Neuron (in vitro differentiated cells): ENCODE results near the gene PFKFB4.
A peak's percentile ranks its signal among the peaks of the same experiment; 100 is the strongest.
"Not testable (repeated sequence)": the region's sequence is repeated elsewhere in the genome, so short reads cannot be mapped to it uniquely, and the experiment has no call there.

Source experiments
- H2AFZ ChIP-seq: one replicate; pipeline ENCODE4 v1.6.1; 2013; ENCODE audit warnings: low read depth, mild to moderate bottlenecking, inconsistent platforms, low read length, moderate library complexity
- H3K27me3 ChIP-seq: one replicate; pipeline ENCODE4 v1.6.1; 2013; ENCODE audit warnings: low read length; ENCODE audit not compliant: insufficient read depth
- H3K36me3 ChIP-seq: one replicate; pipeline ENCODE4 v1.6.1; 2013; ENCODE audit warnings: low read length; ENCODE audit not compliant: insufficient read depth
- H3K4me1 ChIP-seq: one replicate; pipeline ENCODE4 v1.6.1; 2013; ENCODE audit warnings: low read length; ENCODE audit not compliant: insufficient read depth
- H3K4me3 ChIP-seq: 2 replicates; pipeline ENCODE4 v1.5.1; 2013; ENCODE audit warnings: mild to moderate bottlenecking, low read length, moderate library complexity
- H3K9me3 ChIP-seq: one replicate; pipeline ENCODE4 v1.6.1; 2013; ENCODE audit warnings: low read length

PFKFB4 gene

GRCh38 chr3:48477959-48478520 is 78.6 kb downstream of the PFKFB4 start:
- H2AFZ ChIP-seq: no peak overlapping the region

GRCh38 chr3:48476426-48477053 is 80.1 kb downstream of the PFKFB4 start:
- H3K27me3 ChIP-seq: no peaks in the 10 kb centered on the region
- H3K9me3 ChIP-seq: no peaks in the 10 kb centered on the region
- H3K4me1 ChIP-seq: peaks cover 16% of the 10 kb centered on the region
- no peak overlapping the region for H3K4me3 ChIP-seq
- no peaks in the 10 kb centered on the region for H3K36me3 ChIP-seq
- no peak overlapping the region for H2AFZ ChIP-seq

More at GRCh38 chr3:48477959-48478520, 78.6 kb downstream of the PFKFB4 start:
- no peak overlapping the region for H3K4me3 ChIP-seq
- no peaks in the 10 kb centered on the region for H3K36me3 ChIP-seq
- peaks cover 16% of the 10 kb centered on the region for H3K4me1 ChIP-seq
- no peaks in the 10 kb centered on the region for H3K9me3 ChIP-seq
- H3K27me3 ChIP-seq: no peaks in the 10 kb centered on the region

GRCh38 chr3:48475188-48475587 is 81.4 kb downstream of the PFKFB4 start:
- H3K4me3 ChIP-seq: no peak overlapping the region
- H3K36me3 ChIP-seq: no peaks in the 10 kb centered on the region
- no peaks in the 10 kb centered on the region for H3K9me3 ChIP-seq
- no peak overlapping the region for H2AFZ ChIP-seq
- no peaks in the 10 kb centered on the region for H3K27me3 ChIP-seq
- H3K4me1 ChIP-seq: peaks cover 16% of the 10 kb centered on the region

GRCh38 chr3:48474619-48475018 is 82.0 kb downstream of the PFKFB4 start:
- Histone ChIP-seq H3K36me3 (peaks cover 5% of the 10 kb centered on the region), H2AFZ (no peak overlapping the region), H3K4me3 (no peak overlapping the region), H3K9me3 (no peaks in the 10 kb centered on the region), H3K27me3 (no peaks in the 10 kb centered on the region), H3K4me1 (peaks cover 19% of the 10 kb centered on the region)

DNA sequence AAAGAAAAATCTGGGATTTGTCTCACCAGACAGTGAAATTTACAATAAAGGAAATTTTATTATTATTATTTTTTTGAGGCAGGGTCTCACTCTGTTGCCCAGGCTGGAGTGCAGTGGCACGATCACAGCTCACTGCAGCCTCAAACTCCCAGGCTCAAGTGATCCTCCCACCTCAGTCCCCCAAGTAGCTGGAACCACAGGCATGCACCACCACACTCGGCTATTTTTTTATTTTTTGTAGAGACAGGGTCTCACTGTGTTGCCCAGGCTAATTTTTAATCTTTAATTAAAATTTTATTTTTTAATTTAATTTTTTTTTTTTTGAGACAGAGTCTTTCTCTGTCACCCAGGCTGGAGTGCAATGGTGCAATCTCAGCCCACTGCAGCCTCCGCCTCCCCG is 82.6 kb downstream of the PFKFB4 start:
- H3K4me1 ChIP-seq: peaks cover 19% of the 10 kb centered on the region
- H3K36me3 ChIP-seq: peaks cover 10% of the 10 kb centered on the region
- not testable (repeated sequence) for H3K4me3 ChIP-seq, H3K9me3 ChIP-seq, H3K27me3 ChIP-seq, H2AFZ ChIP-seq

- H2AFZ ChIP-seq: no peak overlapping the region
Measured at GRCh38 chr3:48473617-48473952, 83.0 kb downstream of the PFKFB4 start.

GRCh38 chr3:48472923-48473616 is 83.5 kb downstream of the PFKFB4 start:
- Histone ChIP-seq H3K27me3 (no peaks in the 10 kb centered on the region), H3K4me1 (peaks cover 19% of the 10 kb centered on the region), H3K9me3 (no peaks in the 10 kb centered on the region), H2AFZ (no peak overlapping the region), H3K4me3 (peak overlapping the region; percentile 53), H3K36me3 (peaks cover 18% of the 10 kb centered on the region)

More at GRCh38 chr3:48473617-48473952, 83.0 kb downstream of the PFKFB4 start:
- Histone ChIP-seq H3K4me1 (peaks cover 19% of the 10 kb centered on the region), H3K36me3 (peaks cover 13% of the 10 kb centered on the region), H3K9me3 (no peaks in the 10 kb centered on the region), H3K27me3 (no peaks in the 10 kb centered on the region), H3K4me3 (peak overlapping the region; percentile 53)

DNA sequence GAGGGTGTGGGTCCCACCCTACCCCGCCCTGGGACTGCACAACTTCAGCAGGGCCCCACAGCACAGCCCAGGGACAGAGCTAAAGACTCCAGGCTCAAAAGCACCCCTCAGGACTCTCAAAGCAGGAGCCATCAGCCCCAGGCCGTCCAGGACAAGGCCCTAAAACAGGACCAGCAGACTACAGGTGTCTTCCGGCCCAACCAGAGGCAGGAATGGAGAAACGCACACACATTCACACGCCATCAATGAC is 84.0 kb downstream of the PFKFB4 start:
- Histone ChIP-seq H3K4me1 (peaks cover 21% of the 10 kb centered on the region), H2AFZ (no peak overlapping the region), H3K4me3 (peak overlapping the region; percentile 53), H3K9me3 (no peaks in the 10 kb centered on the region), H3K36me3 (peaks cover 23% of the 10 kb centered on the region), H3K27me3 (no peaks in the 10 kb centered on the region)

GRCh38 chr3:48470286-48470685 is 86.3 kb downstream of the PFKFB4 start:
- H3K4me1 ChIP-seq: peaks cover 39% of the 10 kb centered on the region
- H3K9me3 ChIP-seq: no peaks in the 10 kb centered on the region
- no peak overlapping the region for H3K4me3 ChIP-seq
- no peak overlapping the region for H2AFZ ChIP-seq
- no peaks in the 10 kb centered on the region for H3K27me3 ChIP-seq
- peaks cover 34% of the 10 kb centered on the region for H3K36me3 ChIP-seq

GRCh38 chr3:48469046-48469915 is 87.3 kb downstream of the PFKFB4 start:
- no peaks in the 10 kb centered on the region for H3K9me3 ChIP-seq

GRCh38 chr3:48468329-48468731 is 88.3 kb downstream of the PFKFB4 start:
- H3K9me3 ChIP-seq: no peaks in the 10 kb centered on the region
- no peaks in the 10 kb centered on the region for H3K27me3 ChIP-seq
- no peak overlapping the region for H2AFZ ChIP-seq
- H3K4me1 ChIP-seq: peaks cover 34% of the 10 kb centered on the region
- peaks cover 38% of the 10 kb centered on the region for H3K36me3 ChIP-seq
- no peak overlapping the region for H3K4me3 ChIP-seq

More at GRCh38 chr3:48469046-48469915, 87.3 kb downstream of the PFKFB4 start:
- no peaks in the 10 kb centered on the region for H3K27me3 ChIP-seq
- H3K4me3 ChIP-seq: no peak overlapping the region
- H3K4me1 ChIP-seq: peaks cover 39% of the 10 kb centered on the region
- no peak overlapping the region for H2AFZ ChIP-seq
- peaks cover 34% of the 10 kb centered on the region for H3K36me3 ChIP-seq
